Colonic mucosa (tissue), 4 donors: ENCODE data around the gene WDHD1. TPM values are rescaled to one million over a fixed set of nuclear protein-coding genes. Genes with fewer than 3 reads are reported as not detected.

Source experiments
- DNase-seq: peaks from one replicate; pipeline ENCODE4 v3.0.0-alpha.2; 2020
- H3K27ac ChIP-seq: fragments of 200-600 bp; one replicate; pipeline ENCODE4 v1.8.0; 2021
- H3K27me3 ChIP-seq: fragments of 200-600 bp; one replicate; pipeline ENCODE4 v1.8.0; 2021
- H3K36me3 ChIP-seq: fragments of 200-600 bp; one replicate; pipeline ENCODE4 v1.8.0; 2021
- H3K4me1 ChIP-seq: fragments of 200-600 bp; one replicate; pipeline ENCODE4 v1.8.0; 2021; ENCODE audit warnings: mild to moderate bottlenecking
- H3K4me3 ChIP-seq: fragments of 200-600 bp; one replicate; pipeline ENCODE4 v1.8.0; 2021
- H3K9ac ChIP-seq, 2 donors: one replicate each; pipeline ENCODE4 v1.7.0; 2013; ENCODE audit warnings: control low read depth in 2 of 2, low read depth in 2 of 2, low read length in 2 of 2
- H3K9me3 ChIP-seq: fragments of 200-600 bp; one replicate; pipeline ENCODE4 v1.8.0; 2021
- CTCF ChIP-seq: fragments of 200-600 bp; IDR thresholded peaks from one replicate; pipeline ENCODE4 v1.8.0; 2022; ENCODE audit warnings: antibody characterized with exemption, mild to moderate bottlenecking
- intact Hi-C: fragments of 100-400 bp; cut with DNase I; formaldehyde crosslinking; loops from one replicate; pipeline ENCODE4 v1.14.1; 2022
- total RNA-seq, 2 donors: library from RNA; stranded (reverse); fragmentation: NEBNext Ultra II Directional in 1 of 2; extraction: Animal tissue kit (Norgen Biotek cat#: 25700) in 1 of 2; gene quantifications; one replicate each; pipeline ENCODE4 v1.2.1, GENCODE V29; 2021
- donor health status: healthy.
- donor health status: DM: no; HTN: no; CAD: no.
- donor health status: DM: no; HTN: no; CAD: no.

Gene WDHD1
- total RNA-seq, 2 donors from 2014 or later = 5.8 to 22.6 TPM

- DNase-seq = no peak
- Histone ChIP-seq H3K4me1 (no peaks in the 10 kb centered on the region), H3K36me3 (no peaks in the 10 kb centered on the region), H3K9me3 (no peaks in the 10 kb centered on the region), H3K4me3 (no peak overlapping the region), H3K27ac (no peak overlapping the region), H3K27me3 (no peaks in the 10 kb centered on the region), H3K9ac (no peak overlapping the region)
- TF ChIP-seq CTCF = no peak
- intact Hi-C loops = no loop called here
Measured at GRCh38 chr14:55005071-55005470, 21.8 kb downstream of the WDHD1 start.

GRCh38 chr14:55000381-55000780 is 26.5 kb downstream of the WDHD1 start:
- Histone ChIP-seq H3K9ac (no peak overlapping the region), H3K9me3 (no peaks in the 10 kb centered on the region), H3K4me3 (no peak overlapping the region), H3K27me3 (no peaks in the 10 kb centered on the region), H3K27ac (no peak overlapping the region), H3K36me3 (no peaks in the 10 kb centered on the region), H3K4me1 (no peaks in the 10 kb centered on the region)
- DNase-seq = no peak
- intact Hi-C loops = no loop called here
- no peak for TF ChIP-seq CTCF

GRCh38 chr14:54985156-54985555 is 41.7 kb downstream of the WDHD1 start:
- Histone ChIP-seq H3K27ac (no peak overlapping the region), H3K27me3 (no peaks in the 10 kb centered on the region), H3K9me3 (no peaks in the 10 kb centered on the region), H3K36me3 (no peaks in the 10 kb centered on the region), H3K4me3 (no peak overlapping the region), H3K4me1 (no peaks in the 10 kb centered on the region), H3K9ac (no peak overlapping the region)
- no peak for TF ChIP-seq CTCF
- no peak for DNase-seq
- intact Hi-C loops = no loop called here

- intact Hi-C loops = no loop called here
- no peaks in the 10 kb centered on the region for H3K27me3 ChIP-seq
- no peaks in the 10 kb centered on the region for H3K9me3 ChIP-seq
- TF ChIP-seq CTCF = no peak
- no peaks in the 10 kb centered on the region for H3K4me1 ChIP-seq
- H3K36me3 ChIP-seq = no peaks in the 10 kb centered on the region
- no peak overlapping the region for H3K27ac ChIP-seq
- no peak for DNase-seq
- H3K9ac ChIP-seq = no peak overlapping the region
- no peak overlapping the region for H3K4me3 ChIP-seq
Measured at GRCh38 chr14:54981698-54982097, 45.2 kb downstream of the WDHD1 start.

GRCh38 chr14:54979039-54979438 is 47.9 kb downstream of the WDHD1 start:
- no peaks in the 10 kb centered on the region for H3K9me3 ChIP-seq
- no peak for TF ChIP-seq CTCF
- H3K36me3 ChIP-seq = no peaks in the 10 kb centered on the region
- no peak overlapping the region for H3K4me3 ChIP-seq
- DNase-seq = no peak
- H3K9ac ChIP-seq = no peak overlapping the region
- no peak overlapping the region for H3K27ac ChIP-seq
- intact Hi-C loops = no loop called here
- H3K4me1 ChIP-seq = no peaks in the 10 kb centered on the region
- H3K27me3 ChIP-seq = no peaks in the 10 kb centered on the region

GRCh38 chr14:54976316-54976715 is 50.6 kb downstream of the WDHD1 start:
- Histone ChIP-seq H3K27me3 (no peaks in the 10 kb centered on the region), H3K4me3 (no peak overlapping the region), H3K36me3 (no peaks in the 10 kb centered on the region), H3K9ac (no peak overlapping the region), H3K27ac (no peak overlapping the region), H3K4me1 (no peaks in the 10 kb centered on the region), H3K9me3 (no peaks in the 10 kb centered on the region)
- no peak for TF ChIP-seq CTCF
- no peak for DNase-seq
- intact Hi-C loops = no loop called here
